Mesenchymal stem cell (in vitro differentiated cells and primary cell): ENCODE data around the gene ALPI.

ENCODE experiments used
- DNase-seq: peaks from one replicate; pipeline ENCODE4 v3.0.0-alpha.2; 2013
- H2AFZ ChIP-seq: one replicate; pipeline ENCODE4 v1.6.1; 2013; ENCODE audit warnings: low read depth, mild to moderate bottlenecking, control low read depth, inconsistent platforms, low read length, moderate library complexity
- H2AK5ac ChIP-seq: 2 replicates; pipeline ENCODE4 v1.6.1; 2013; ENCODE audit warnings: low read length, moderate library complexity, mild to moderate bottlenecking, inconsistent platforms; ENCODE audit not compliant: severe bottlenecking
- H2BK120ac ChIP-seq: one replicate; pipeline ENCODE4 v1.6.1; 2013; ENCODE audit warnings: low read depth, mild to moderate bottlenecking, inconsistent platforms, low read length, moderate library complexity
- H2BK12ac ChIP-seq, 2 experiments: one replicate each; pipeline ENCODE4 v1.6.1; 2013; ENCODE audit warnings: inconsistent platforms in 2 of 2, low read length in 2 of 2, mild to moderate bottlenecking in 2 of 2, moderate library complexity in 2 of 2, control low read depth in 1 of 2
- H2BK15ac ChIP-seq: one replicate; pipeline ENCODE4 v1.6.1; 2013; ENCODE audit warnings: mild to moderate bottlenecking, low read depth, inconsistent platforms; ENCODE audit not compliant: poor library complexity, severe bottlenecking
- H2BK5ac ChIP-seq: 2 replicates; pipeline ENCODE4 v1.6.1; 2013; ENCODE audit warnings: low read depth, mild to moderate bottlenecking, low read length, control low read depth, inconsistent platforms; ENCODE audit not compliant: poor library complexity, severe bottlenecking
- H3K14ac ChIP-seq, 2 experiments: one replicate each; pipeline ENCODE4 v1.6.1; 2013; ENCODE audit warnings: inconsistent platforms in 2 of 2, low read length in 2 of 2, control low read depth in 1 of 2, mild to moderate bottlenecking in 1 of 2, moderate library complexity in 1 of 2
- H3K18ac ChIP-seq, 2 experiments: one replicate each; pipeline ENCODE4 v1.6.1; 2013; ENCODE audit warnings: inconsistent platforms in 2 of 2, low read length in 2 of 2, control low read depth in 1 of 2, low read depth in 1 of 2, mild to moderate bottlenecking in 1 of 2
- H3K23ac ChIP-seq, 2 experiments: one replicate each; pipeline ENCODE4 v1.6.1; 2013; ENCODE audit warnings: inconsistent platforms in 2 of 2, low read length in 2 of 2, mild to moderate bottlenecking in 2 of 2, moderate library complexity in 2 of 2, control low read depth in 1 of 2
- H3K27ac ChIP-seq: 2 replicates; pipeline ENCODE4 v1.5.1; 2013; ENCODE audit warnings: mild to moderate bottlenecking, moderate library complexity, low read length, control low read depth, inconsistent platforms; ENCODE audit not compliant: poor library complexity, severe bottlenecking
- H3K27me3 ChIP-seq, 2 experiments: 2 replicates each; pipeline versions ENCODE4 v1.6.1 to v1.7.0; 2013; ENCODE audit warnings: low read length in 2 of 2, mild to moderate bottlenecking in 2 of 2, moderate library complexity in 2 of 2, control low read depth in 1 of 2, inconsistent platforms in 1 of 2; ENCODE audit not compliant: control insufficient read depth in 1 of 2, insufficient read depth in 1 of 2
- H3K36me3 ChIP-seq, 2 experiments: 2 replicates each; pipeline versions ENCODE4 v1.6.1 to v1.7.0; 2013; ENCODE audit warnings: low read length in 2 of 2, control low read depth in 1 of 2, inconsistent platforms in 1 of 2, low read depth in 1 of 2, mild to moderate bottlenecking in 1 of 2; ENCODE audit not compliant: insufficient read depth in 2 of 2, control insufficient read depth in 1 of 2
- H3K4ac ChIP-seq, 2 experiments: one replicate each; pipeline ENCODE4 v1.6.1; 2013; ENCODE audit warnings: inconsistent platforms in 2 of 2, low read length in 2 of 2, mild to moderate bottlenecking in 2 of 2, moderate library complexity in 2 of 2, control low read depth in 1 of 2, low read depth in 1 of 2
- H3K4me1 ChIP-seq: 2 replicates; pipeline ENCODE4 v1.6.1; 2013; ENCODE audit warnings: low read depth, low read length, control low read depth; ENCODE audit not compliant: control insufficient read depth, insufficient read depth
- H3K4me2 ChIP-seq: 2 replicates; pipeline ENCODE4 v1.6.1; 2013; ENCODE audit warnings: low read length, mild to moderate bottlenecking, inconsistent platforms; ENCODE audit not compliant: poor library complexity, severe bottlenecking
- H3K4me3 ChIP-seq, 2 experiments: 2 replicates each; pipeline versions ENCODE4 v1.5.1 to v1.7.0; 2013; ENCODE audit warnings: low read length in 2 of 2, mild to moderate bottlenecking in 2 of 2, control low read depth in 1 of 2, low read depth in 1 of 2; ENCODE audit not compliant: insufficient read depth in 1 of 2
- H3K79me1 ChIP-seq: replicated peaks from 2 replicates; pipeline ENCODE4 v1.6.1; 2013; ENCODE audit warnings: mild to moderate bottlenecking, control low read depth, low read length, inconsistent platforms; ENCODE audit not compliant: poor library complexity, severe bottlenecking
- H3K9ac ChIP-seq: 2 replicates; pipeline ENCODE4 v1.7.0; 2013; ENCODE audit warnings: mild to moderate bottlenecking, low read length, moderate library complexity
- H3K9me3 ChIP-seq: 2 replicates; pipeline ENCODE4 v1.7.0; 2013; ENCODE audit warnings: mild to moderate bottlenecking, low read length; ENCODE audit not compliant: control insufficient read depth
- H4K8ac ChIP-seq: one replicate; pipeline ENCODE4 v1.6.1; 2013; ENCODE audit warnings: inconsistent platforms, mild to moderate bottlenecking, low read length, moderate library complexity
- H4K91ac ChIP-seq: one replicate; pipeline ENCODE4 v1.6.1; 2013; ENCODE audit warnings: mild to moderate bottlenecking, low read length, inconsistent platforms
- WGBS: methylation state at CpG from one replicate; pipeline ENCODE4 v1.1.7; 2013; ENCODE audit warnings: mixed read lengths; 5-methylcytosine and 5-hydroxymethylcytosine counted together

The ALPI gene

GRCh38 chr2:232502511-232502910 is 46.6 kb downstream of the ALPI start:
- Histone ChIP-seq H2BK5ac (no peak overlapping the region), H3K79me1 (no peaks in the 10 kb centered on the region), H3K36me3 (no peaks in the 10 kb centered on the region), H4K91ac (no peak overlapping the region), H3K4me1 (peaks cover 13% of the 10 kb centered on the region), H3K4me3 (no peak overlapping the region), H2BK120ac (no peak overlapping the region), H3K9ac (no peak overlapping the region), H2BK15ac (no peak overlapping the region), H3K4ac (no peak overlapping the region), H3K18ac (no peak overlapping the region), H3K27me3 (peaks cover 76 to 96% of the 10 kb centered on the region in 2 experiments), H4K8ac (no peak overlapping the region), H3K4me2 (peak overlapping the region; percentile 3), H3K14ac (no peak overlapping the region), H2BK12ac (no peak overlapping the region), H3K23ac (peak overlapping the region in 1 of 2 experiments; percentile 84), H2AFZ (no peak overlapping the region), H2AK5ac (no peak overlapping the region), H3K27ac (no peak overlapping the region), H3K9me3 (no peaks in the 10 kb centered on the region)
- DNase-seq, result no peak
- 5% methylated on average over 20 of the region's 21 CpGs for WGBS

GRCh38 chr2:232502911-232503808 is 47.2 kb downstream of the ALPI start:
- no peak overlapping the region for H3K4ac ChIP-seq
- no peaks in the 10 kb centered on the region for H3K36me3 ChIP-seq
- no peak overlapping the region for H2BK120ac ChIP-seq
- H3K4me1 ChIP-seq, result peaks cover 13% of the 10 kb centered on the region
- no peaks in the 10 kb centered on the region for H3K79me1 ChIP-seq
- no peak overlapping the region for H4K8ac ChIP-seq
- H3K9me3 ChIP-seq, result no peaks in the 10 kb centered on the region
- H3K4me3 ChIP-seq, result no peak overlapping the region
- H2AFZ ChIP-seq, result no peak overlapping the region
- no peak overlapping the region for H3K9ac ChIP-seq
- DNase-seq, result peak; percentile 37
- no peak overlapping the region for H3K23ac ChIP-seq
- no peak overlapping the region for H4K91ac ChIP-seq
- no peak overlapping the region for H2BK15ac ChIP-seq
- WGBS, result 1% methylated on average over 68 of the region's 75 CpGs
- no peak overlapping the region for H2AK5ac ChIP-seq
- peaks cover 76 to 94% of the 10 kb centered on the region in 2 experiments for H3K27me3 ChIP-seq
- H3K4me2 ChIP-seq, result peak overlapping the region; percentile 48
- no peak overlapping the region for H3K27ac ChIP-seq
- H2BK12ac ChIP-seq, result no peak overlapping the region
- H3K18ac ChIP-seq, result no peak overlapping the region
- H3K14ac ChIP-seq, result no peak overlapping the region
- H2BK5ac ChIP-seq, result no peak overlapping the region

GRCh38 chr2:232503809-232504323 is 47.9 kb downstream of the ALPI start:
- Histone ChIP-seq H2BK12ac (no peak overlapping the region), H2BK5ac (no peak overlapping the region), H2BK15ac (no peak overlapping the region), H3K4me3 (no peak overlapping the region), H2AFZ (no peak overlapping the region), H3K4me1 (peaks cover 13% of the 10 kb centered on the region), H3K79me1 (no peaks in the 10 kb centered on the region), H3K14ac (no peak overlapping the region), H3K4ac (no peak overlapping the region), H3K27me3 (peaks cover 77 to 94% of the 10 kb centered on the region in 2 experiments), H4K8ac (no peak overlapping the region), H3K23ac (no peak overlapping the region), H3K9ac (no peak overlapping the region), H2BK120ac (no peak overlapping the region), H3K9me3 (no peaks in the 10 kb centered on the region), H3K18ac (no peak overlapping the region), H2AK5ac (no peak overlapping the region), H3K4me2 (no peak overlapping the region), H3K27ac (no peak overlapping the region), H4K91ac (no peak overlapping the region), H3K36me3 (no peaks in the 10 kb centered on the region)
- 22% methylated on average over 16 of the region's 16 CpGs for WGBS
- no peak for DNase-seq

GRCh38 chr2:232504438-232504837 is 48.5 kb downstream of the ALPI start:
- no peak overlapping the region for H3K18ac ChIP-seq
- no peak overlapping the region for H4K91ac ChIP-seq
- H3K4me1 ChIP-seq, result peaks cover 13% of the 10 kb centered on the region
- H2BK120ac ChIP-seq, result no peak overlapping the region
- H3K4me3 ChIP-seq, result no peak overlapping the region
- no peak overlapping the region for H4K8ac ChIP-seq
- no peak overlapping the region for H3K14ac ChIP-seq
- no peaks in the 10 kb centered on the region for H3K9me3 ChIP-seq
- H2BK5ac ChIP-seq, result no peak overlapping the region
- no peak for DNase-seq
- H3K27ac ChIP-seq, result no peak overlapping the region
- H3K4ac ChIP-seq, result no peak overlapping the region
- WGBS, result 80% methylated on average over 2 of the region's 2 CpGs
- H3K4me2 ChIP-seq, result no peak overlapping the region
- no peak overlapping the region for H2BK15ac ChIP-seq
- peaks cover 79 to 88% of the 10 kb centered on the region in 2 experiments for H3K27me3 ChIP-seq
- H2AFZ ChIP-seq, result no peak overlapping the region
- no peaks in the 10 kb centered on the region for H3K79me1 ChIP-seq
- no peak overlapping the region for H3K9ac ChIP-seq
- no peaks in the 10 kb centered on the region for H3K36me3 ChIP-seq
- no peak overlapping the region for H3K23ac ChIP-seq
- H2AK5ac ChIP-seq, result no peak overlapping the region
- H2BK12ac ChIP-seq, result no peak overlapping the region
